ENCODE data around the gene RSAD2. TPM values are rescaled to one million over a fixed set of nuclear protein-coding genes. Genes with fewer than 3 reads are reported as not detected.
A peak's percentile ranks its signal among the peaks of the same experiment; 100 is the strongest.

RSAD2 gene
- total RNA-seq, 4 donors from 2014 or later = 3.7 to 7.0 (median 5.8) TPM

- intact Hi-C loops (cut with DNase I) = no loop called here
- Histone ChIP-seq H3K4me1 (peaks cover 0 to 8% (median 6%) of the 10 kb centered on the region in 4 donors), H3K4me3 (no peak overlapping the region), H3K36me3 (no peaks in the 10 kb centered on the region), H3K9me3 (no peaks in the 10 kb centered on the region), H3K27me3 (no peaks in the 10 kb centered on the region), H3K27ac (replicated peaks in 1 of 4) (no peak overlapping the region)
- 81% methylated on average over 2 of the region's 2 CpGs for WGBS
- TF ChIP-seq POLR2A (IDR thresholded peaks at IDR 0.05; ENCODE audit: low read depth) = no peak
- TF ChIP-seq EP300 (IDR thresholded peaks at IDR 0.05) = no peak
- TF ChIP-seq CTCF (IDR thresholded peaks at IDR 0.05) = no peak
- TF ChIP-seq POLR2AphosphoS5 (IDR thresholded peaks at IDR 0.05) = no peak
- no peak for DNase-seq (ENCODE audit: extremely low spot score)
Observed at GRCh38 chr2:6872394-6872793, 5.2 kb upstream of the RSAD2 start.

- Histone ChIP-seq H3K4me3 (no peak overlapping the region), H3K4me1 (peaks cover 0 to 21% (median 16%) of the 10 kb centered on the region in 4 donors), H3K9me3 (no peaks in the 10 kb centered on the region), H3K27ac (replicated peaks in 1 of 4) (no peak overlapping the region), H3K36me3 (no peaks in the 10 kb centered on the region), H3K27me3 (no peaks in the 10 kb centered on the region)
- 100% methylated on average over 3 of the region's 3 CpGs for WGBS
- TF ChIP-seq POLR2AphosphoS5 (IDR thresholded peaks at IDR 0.05) (no peak), CTCF (IDR thresholded peaks at IDR 0.05) (no peak), EP300 (IDR thresholded peaks at IDR 0.05) (no peak), POLR2A (IDR thresholded peaks at IDR 0.05; ENCODE audit: low read depth) (no peak)
- DNase-seq (ENCODE audit: extremely low spot score) = no peak
- intact Hi-C loops (cut with DNase I) = no loop called here
Observed at GRCh38 chr2:6874032-6874431, 3.5 kb upstream of the RSAD2 start.

GRCh38 chr2:6876309-6876708 is 1.3 kb upstream of the RSAD2 start:
- WGBS = 87% methylated on average over 1 of the region's 1 CpG
- intact Hi-C loops (cut with DNase I) = no loop called here
- Histone ChIP-seq H3K27me3 (no peaks in the 10 kb centered on the region), H3K36me3 (no peaks in the 10 kb centered on the region), H3K4me3 (no peak overlapping the region), H3K27ac (replicated peaks in 1 of 4) (no peak overlapping the region), H3K9me3 (no peaks in the 10 kb centered on the region), H3K4me1 (peaks cover 0 to 23% (median 18%) of the 10 kb centered on the region in 4 donors)
- TF ChIP-seq POLR2AphosphoS5 (IDR thresholded peaks at IDR 0.05) (no peak), POLR2A (IDR thresholded peaks at IDR 0.05; ENCODE audit: low read depth) (no peak), EP300 (IDR thresholded peaks at IDR 0.05) (no peak), CTCF (IDR thresholded peaks at IDR 0.05) (no peak)
- no peak for DNase-seq (ENCODE audit: extremely low spot score)

- TF ChIP-seq POLR2AphosphoS5 (IDR thresholded peaks at IDR 0.05) = no peak
- TF ChIP-seq CTCF (IDR thresholded peaks at IDR 0.05) = no peak
- TF ChIP-seq POLR2A (IDR thresholded peaks at IDR 0.05; ENCODE audit: low read depth) = no peak
- no peak for TF ChIP-seq EP300 (IDR thresholded peaks at IDR 0.05)
- no peaks in the 10 kb centered on the region for H3K9me3 ChIP-seq
- H3K4me1 ChIP-seq = peaks cover 0 to 30% (median 24%) of the 10 kb centered on the region in 4 donors
- no peaks in the 10 kb centered on the region for H3K27me3 ChIP-seq
- 67% methylated on average over 4 of the region's 4 CpGs for WGBS
- intact Hi-C loops (cut with DNase I) = no loop called here
- no peaks in the 10 kb centered on the region for H3K36me3 ChIP-seq
- DNase-seq (ENCODE audit: extremely low spot score) = no peak
- H3K27ac ChIP-seq (replicated peaks in 1 of 4) = peak overlapping the region in 1 of 4 donors; percentile 67
- peak overlapping the region in 2 of 4 donors; percentile 13 to 52 for H3K4me3 ChIP-seq
Observed at GRCh38 chr2:6878549-6878948, 972 bp downstream of the RSAD2 start.

- intact Hi-C loops (cut with DNase I) = no loop called here
- TF ChIP-seq POLR2AphosphoS5 (IDR thresholded peaks at IDR 0.05) (no peak), POLR2A (IDR thresholded peaks at IDR 0.05; ENCODE audit: low read depth) (no peak), CTCF (IDR thresholded peaks at IDR 0.05) (no peak), EP300 (IDR thresholded peaks at IDR 0.05) (no peak)
- peak overlapping the region in 2 of 4 donors; percentile 13 to 52 for H3K4me3 ChIP-seq
- 78% methylated on average over 2 of the region's 2 CpGs for WGBS
- no peak overlapping the region for H3K27ac ChIP-seq (replicated peaks in 1 of 4)
- no peaks in the 10 kb centered on the region for H3K36me3 ChIP-seq
- no peaks in the 10 kb centered on the region for H3K9me3 ChIP-seq
- peaks cover 2 to 34% (median 25%) of the 10 kb centered on the region in 4 donors for H3K4me1 ChIP-seq
- no peaks in the 10 kb centered on the region for H3K27me3 ChIP-seq
- DNase-seq (ENCODE audit: extremely low spot score) = no peak
Observed at GRCh38 chr2:6879011-6879410, 1.4 kb downstream of the RSAD2 start.

Measured in esophagus muscularis mucosa (tissue), 4 donors.